ENCODE results near the gene PLEKHA5. TPM values are rescaled to one million over a fixed set of nuclear protein-coding genes. Genes with fewer than 3 reads are reported as not detected.
A peak's percentile ranks its signal among the peaks of the same experiment; 100 is the strongest.

Gene PLEKHA5
- total RNA-seq (10 to 100 TPM; 14.7 to 32.6 (median 26.4) TPM), polyA plus RNA-seq (10 to 100 TPM in 2 of 3 donors, 1 to 10 TPM in 1; 7.0 to 13.8 (median 11.8) TPM)

GRCh38 chr12:19129486-19130223 is at the start of gene PLEKHA5:
PLEKHA5 (plus strand) TSS chr12:19129733; CDS start chr12:19129800, 67 bp downstream.
- Histone ChIP-seq H3K27me3 (no peaks in the 10 kb centered on the region), H3K9me3 (peaks cover 0 to 2% (median 0%) of the 10 kb centered on the region in 4 donors), H3K4me3 (peak within 1 kb of the TSS; percentile 83 to 99 (median 94)), H3K36me3 (no peaks in the 10 kb centered on the region), H3K4me1 (peaks cover 0 to 17% (median 5%) of the 10 kb centered on the region in 4 donors), H3K27ac (peak within 1 kb of the TSS; percentile 88 to 92 (median 90))
- DNase-seq, result peak; percentile 81
- intact Hi-C loops (cut with DNase I), result loop anchor here (5.0 kb wide), 1 partner anchor 58 kb away; no protein-coding TSS in a partner anchor
- TF ChIP-seq EP300 (IDR thresholded peaks at IDR 0.05), result no peak
- TF ChIP-seq POLR2AphosphoS5 (IDR thresholded peaks at IDR 0.05), result peak in 3 of 4 donors; percentile 19 to 63 (median 60)
- 0 to 1% methylated on average over 103 of the region's 103 CpGs for WGBS, 2 donors

- no peak for DNase-seq
- Histone ChIP-seq H3K4me1 (no peaks in the 10 kb centered on the region), H3K27ac (no peak overlapping the region), H3K4me3 (no peak overlapping the region), H3K9me3 (no peaks in the 10 kb centered on the region), H3K36me3 (no peaks in the 10 kb centered on the region), H3K27me3 (no peaks in the 10 kb centered on the region)
- intact Hi-C loops (cut with DNase I), result no loop called here
- no peak for TF ChIP-seq POLR2A (IDR thresholded peaks at IDR 0.05)
- TF ChIP-seq CTCF (IDR thresholded peaks at IDR 0.05), result no peak
- no peak for TF ChIP-seq POLR2AphosphoS5 (IDR thresholded peaks at IDR 0.05)
- no peak for TF ChIP-seq EP300 (IDR thresholded peaks at IDR 0.05)
- 82 to 87% methylated on average over 2 of the region's 2 CpGs for WGBS, 2 donors
Measured at GRCh38 chr12:19080918-19081317, 48.6 kb upstream of the PLEKHA5 start.

- Histone ChIP-seq H3K4me3 (no peak overlapping the region), H3K9me3 (no peaks in the 10 kb centered on the region), H3K36me3 (no peaks in the 10 kb centered on the region), H3K27me3 (no peaks in the 10 kb centered on the region), H3K4me1 (no peaks in the 10 kb centered on the region), H3K27ac (no peak overlapping the region)
- TF ChIP-seq POLR2AphosphoS5 (IDR thresholded peaks at IDR 0.05) (no peak), EP300 (IDR thresholded peaks at IDR 0.05) (no peak), CTCF (IDR thresholded peaks at IDR 0.05) (no peak), POLR2A (IDR thresholded peaks at IDR 0.05) (no peak)
- WGBS, 2 donors, result 84 to 86% methylated on average over 7 of the region's 7 CpGs
- DNase-seq, result no peak
- intact Hi-C loops (cut with DNase I), result no loop called here
Measured at GRCh38 chr12:19082365-19082911, 47.1 kb upstream of the PLEKHA5 start.

GRCh38 chr12:19084547-19084946 is 45.0 kb upstream of the PLEKHA5 start:
- TF ChIP-seq CTCF (IDR thresholded peaks at IDR 0.05) (no peak), POLR2AphosphoS5 (IDR thresholded peaks at IDR 0.05) (no peak), EP300 (IDR thresholded peaks at IDR 0.05) (no peak), POLR2A (IDR thresholded peaks at IDR 0.05) (no peak)
- no peak for DNase-seq
- Histone ChIP-seq H3K9me3 (no peaks in the 10 kb centered on the region), H3K4me3 (no peak overlapping the region), H3K4me1 (no peaks in the 10 kb centered on the region), H3K27ac (no peak overlapping the region), H3K36me3 (no peaks in the 10 kb centered on the region), H3K27me3 (no peaks in the 10 kb centered on the region)
- intact Hi-C loops (cut with DNase I), result no loop called here
- 90 to 94% methylated on average over 4 of the region's 4 CpGs for WGBS, 2 donors

GRCh38 chr12:19085090-19085489 is 44.4 kb upstream of the PLEKHA5 start:
- no peaks in the 10 kb centered on the region for H3K36me3 ChIP-seq
- DNase-seq, result no peak
- no peak for TF ChIP-seq EP300 (IDR thresholded peaks at IDR 0.05)
- TF ChIP-seq POLR2A (IDR thresholded peaks at IDR 0.05), result no peak
- no peak for TF ChIP-seq POLR2AphosphoS5 (IDR thresholded peaks at IDR 0.05)
- TF ChIP-seq CTCF (IDR thresholded peaks at IDR 0.05), result no peak
- H3K27ac ChIP-seq, result no peak overlapping the region
- H3K4me1 ChIP-seq, result no peaks in the 10 kb centered on the region
- H3K27me3 ChIP-seq, result no peaks in the 10 kb centered on the region
- intact Hi-C loops (cut with DNase I), result no loop called here
- 84 to 88% methylated on average over 2 of the region's 2 CpGs for WGBS, 2 donors
- H3K4me3 ChIP-seq, result no peak overlapping the region
- H3K9me3 ChIP-seq, result no peaks in the 10 kb centered on the region

Measured in sigmoid colon (tissue), 7 donors.